Measurements from ENCODE around the gene CCDC191. TPM values are rescaled to one million over a fixed set of nuclear protein-coding genes. Genes with fewer than 3 reads are reported as not detected.

The CCDC191 gene
- polyA plus RNA-seq, 1 donor (not counting 4 experiments of a cell fraction or from before 2014, with no cell fraction given), result 3.6 TPM

GRCh38 chr3:113968986-113969385, 87.3 kb downstream of the CCDC191 start:
- no peak overlapping the region for H2AFZ ChIP-seq (ENCODE audit: control insufficient read depth, low read length)
- no peak overlapping the region for H3K4me3 ChIP-seq (ENCODE audit: control insufficient read depth in 2 of 3, extremely low read depth in 1 of 3, insufficient read depth in 2 of 3, low read depth in 1 of 3, low read length in 3 of 3)
- no peak for DNase-seq (ENCODE audit: low read depth, low spot score)
- no peak for TF ChIP-seq EZH2 (IDR thresholded peaks at IDR 0.05; ENCODE audit: low read length)
- TF ChIP-seq, protein P1, sequence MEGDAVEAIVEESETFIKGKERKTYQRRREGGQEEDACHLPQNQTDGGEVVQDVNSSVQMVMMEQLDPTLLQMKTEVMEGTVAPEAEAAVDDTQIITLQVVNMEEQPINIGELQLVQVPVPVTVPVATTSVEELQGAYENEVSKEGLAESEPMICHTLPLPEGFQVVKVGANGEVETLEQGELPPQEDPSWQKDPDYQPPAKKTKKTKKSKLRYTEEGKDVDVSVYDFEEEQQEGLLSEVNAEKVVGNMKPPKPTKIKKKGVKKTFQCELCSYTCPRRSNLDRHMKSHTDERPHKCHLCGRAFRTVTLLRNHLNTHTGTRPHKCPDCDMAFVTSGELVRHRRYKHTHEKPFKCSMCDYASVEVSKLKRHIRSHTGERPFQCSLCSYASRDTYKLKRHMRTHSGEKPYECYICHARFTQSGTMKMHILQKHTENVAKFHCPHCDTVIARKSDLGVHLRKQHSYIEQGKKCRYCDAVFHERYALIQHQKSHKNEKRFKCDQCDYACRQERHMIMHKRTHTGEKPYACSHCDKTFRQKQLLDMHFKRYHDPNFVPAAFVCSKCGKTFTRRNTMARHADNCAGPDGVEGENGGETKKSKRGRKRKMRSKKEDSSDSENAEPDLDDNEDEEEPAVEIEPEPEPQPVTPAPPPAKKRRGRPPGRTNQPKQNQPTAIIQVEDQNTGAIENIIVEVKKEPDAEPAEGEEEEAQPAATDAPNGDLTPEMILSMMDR (optimal IDR thresholded peaks at IDR 0.05 in 1 of 3, IDR thresholded peaks at IDR 0.05 in 1 of 3, conservative IDR thresholded peaks at IDR 0.05 in 1 of 3; ENCODE audit: extremely low read depth in 1 of 3, insufficient read depth in 2 of 3, low read length in 3 of 3), result no peak
- no peak overlapping the region for H3K9ac ChIP-seq (ENCODE audit: control insufficient read depth, extremely low read depth, insufficient read depth, low read length)
- FAIRE-seq, result no peak
- no peaks in the 10 kb centered on the region for H3K36me3 ChIP-seq (ENCODE audit: control insufficient read depth in 2 of 2, extremely low read depth in 1 of 2, insufficient read depth in 2 of 2, low read length in 2 of 2)
- no peak overlapping the region for H3K4me2 ChIP-seq (ENCODE audit: control insufficient read depth, extremely low read depth, insufficient read depth, low read depth, low read length)
- H3K27me3 ChIP-seq (ENCODE audit: control insufficient read depth, extremely low read depth, insufficient read depth, low read length), result no peaks in the 10 kb centered on the region
- no peaks in the 10 kb centered on the region for H3K4me1 ChIP-seq (ENCODE audit: control insufficient read depth, extremely low read depth, insufficient read depth, low read length)
- H4K20me1 ChIP-seq (ENCODE audit: control insufficient read depth, extremely low read depth, insufficient read depth, low read length), result no peaks in the 10 kb centered on the region
- H3K79me2 ChIP-seq (ENCODE audit: control insufficient read depth, insufficient read depth, low read length), result no peaks in the 10 kb centered on the region
- no peak overlapping the region for H3K27ac ChIP-seq (ENCODE audit: control insufficient read depth, insufficient read depth, low read length)
- no peaks in the 10 kb centered on the region for H3K9me1 ChIP-seq (ENCODE audit: control insufficient read depth, extremely low read depth, insufficient read depth, low read length)
- dilution Hi-C loops (cut with MboI; ENCODE audit: extremely low pct_ligation_motif_present, low sequenced_read_pairs), result no loop called here
- H3K9me3 ChIP-seq (ENCODE audit: control insufficient read depth, low read depth, low read length), result no peaks in the 10 kb centered on the region

DNA sequence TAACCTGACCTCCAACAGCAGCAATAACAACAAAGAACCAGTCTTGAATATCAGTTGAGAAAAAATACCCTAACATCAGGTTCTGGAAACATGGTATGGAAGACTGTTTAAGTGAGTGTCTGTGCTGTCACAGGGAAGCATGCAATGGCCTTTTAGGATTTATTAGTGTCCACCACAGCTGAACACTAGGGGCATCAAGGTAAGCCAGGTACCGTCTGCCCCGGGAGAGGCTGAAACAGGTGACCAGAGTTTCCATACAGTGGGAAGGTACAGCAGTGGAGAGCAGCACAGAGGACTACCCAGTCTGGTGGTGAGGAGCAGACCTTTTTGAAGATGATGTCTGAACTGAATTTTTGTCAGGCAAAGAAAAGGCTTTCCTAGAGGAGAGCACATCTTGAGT, 90.2 kb downstream of the CCDC191 start:
- dilution Hi-C loops (cut with MboI; ENCODE audit: extremely low pct_ligation_motif_present, low sequenced_read_pairs), result no loop called here
- no peaks in the 10 kb centered on the region for H3K9me1 ChIP-seq (ENCODE audit: control insufficient read depth, extremely low read depth, insufficient read depth, low read length)
- H3K27ac ChIP-seq (ENCODE audit: control insufficient read depth, insufficient read depth, low read length), result no peak overlapping the region
- no peaks in the 10 kb centered on the region for H3K27me3 ChIP-seq (ENCODE audit: control insufficient read depth, extremely low read depth, insufficient read depth, low read length)
- FAIRE-seq, result no peak
- DNase-seq (ENCODE audit: low read depth, low spot score), result no peak
- no peaks in the 10 kb centered on the region for H3K4me1 ChIP-seq (ENCODE audit: control insufficient read depth, extremely low read depth, insufficient read depth, low read length)
- no peak overlapping the region for H3K4me2 ChIP-seq (ENCODE audit: control insufficient read depth, extremely low read depth, insufficient read depth, low read depth, low read length)
- H3K9me3 ChIP-seq (ENCODE audit: control insufficient read depth, low read depth, low read length), result no peaks in the 10 kb centered on the region
- H3K79me2 ChIP-seq (ENCODE audit: control insufficient read depth, insufficient read depth, low read length), result no peaks in the 10 kb centered on the region
- no peaks in the 10 kb centered on the region for H3K36me3 ChIP-seq (ENCODE audit: control insufficient read depth in 2 of 2, extremely low read depth in 1 of 2, insufficient read depth in 2 of 2, low read length in 2 of 2)
- H3K4me3 ChIP-seq (ENCODE audit: control insufficient read depth in 2 of 3, extremely low read depth in 1 of 3, insufficient read depth in 2 of 3, low read depth in 1 of 3, low read length in 3 of 3), result no peak overlapping the region
- TF ChIP-seq, protein P1 (optimal IDR thresholded peaks at IDR 0.05 in 1 of 3, IDR thresholded peaks at IDR 0.05 in 1 of 3, conservative IDR thresholded peaks at IDR 0.05 in 1 of 3; ENCODE audit: extremely low read depth in 1 of 3, insufficient read depth in 2 of 3, low read length in 3 of 3), result no peak
- TF ChIP-seq EZH2 (IDR thresholded peaks at IDR 0.05; ENCODE audit: low read length), result no peak
- no peaks in the 10 kb centered on the region for H4K20me1 ChIP-seq (ENCODE audit: control insufficient read depth, extremely low read depth, insufficient read depth, low read length)
- H3K9ac ChIP-seq (ENCODE audit: control insufficient read depth, extremely low read depth, insufficient read depth, low read length), result no peak overlapping the region
- no peak overlapping the region for H2AFZ ChIP-seq (ENCODE audit: control insufficient read depth, low read length)

Measured in keratinocyte (primary cell).